LNCaP clone FGC (cell line): ENCODE data around the gene VPS4B.

Source experiments
- DNase-seq: peaks from one replicate; pipeline ENCODE4 v3.0.0-alpha.2; 2011; ENCODE audit warnings: low read depth
- H3K4me3 ChIP-seq: 2 replicates; pipeline ENCODE4 v1.5.1; 2011; ENCODE audit warnings: mild to moderate bottlenecking, low read depth, low read length, control low read depth
- CTCF ChIP-seq: IDR thresholded peaks from 2 replicates; pipeline ENCODE4 v1.5.1; 2012; ENCODE audit warnings: mild to moderate bottlenecking; ENCODE audit not compliant: control insufficient read depth, insufficient read depth; ENCODE audit errors: extremely low read depth

The VPS4B gene

GRCh38 chr18:63376538-63376937, 45.7 kb downstream of the VPS4B start:
- DNase-seq, result no peak

GRCh38 chr18:63374540-63374939, 47.7 kb downstream of the VPS4B start:
- H3K4me3 ChIP-seq, result no peak overlapping the region
- TF ChIP-seq CTCF, result no peak
- no peak for DNase-seq

More at GRCh38 chr18:63376538-63376937, 45.7 kb downstream of the VPS4B start:
- H3K4me3 ChIP-seq, result no peak overlapping the region
- no peak for TF ChIP-seq CTCF

- no peak for DNase-seq
- no peak overlapping the region for H3K4me3 ChIP-seq
- TF ChIP-seq CTCF, result no peak
Observed at GRCh38 chr18:63373161-63373560, 49.1 kb downstream of the VPS4B start.

GRCh38 chr18:63368611-63369010, 53.7 kb downstream of the VPS4B start:
- H3K4me3 ChIP-seq, result peak overlapping the region; percentile 73
- DNase-seq, result no peak
- TF ChIP-seq CTCF, result no peak

- H3K4me3 ChIP-seq, result peak within 1 kb of the TSS; percentile 73
- peak; percentile 98 for DNase-seq
- TF ChIP-seq CTCF, result no peak
Observed at GRCh38 chr18:63367053-63367953, 55.0 kb downstream of the VPS4B start, which contains the start of gene KDSR. Gene KDSR (minus strand): TSS chr18:63367206. CDS start chr18:63367118, 88 bp downstream.

GRCh38 chr18:63366213-63367052, 55.8 kb downstream of the VPS4B start:
- DNase-seq, result peak; percentile 17
- H3K4me3 ChIP-seq, result peak overlapping the region; percentile 73
- no peak for TF ChIP-seq CTCF
